Loucy (cell line): ENCODE measurements around the gene ADAMTSL2.

Source experiments
- CTCF ChIP-seq: fragments of 200-600 bp; sonication (generic); conservative IDR thresholded peaks from 2 replicates; pipeline ENCODE4 v1.5.1; 2014; ENCODE audit warnings: mild to moderate bottlenecking, antibody characterized with exemption, low read length
- EZH2phosphoT487 ChIP-seq: fragments of 200-600 bp; IDR thresholded peaks from 2 replicates; pipeline ENCODE4 v1.6.1; 2018; ENCODE audit warnings: antibody characterized with exemption, mild to moderate bottlenecking, moderate library complexity, borderline replicate concordance

- TF ChIP-seq CTCF = no peak
- TF ChIP-seq EZH2phosphoT487 = no peak
These were observed 65.1 kb downstream of the ADAMTSL2 start for GRCh38 chr9:133599470-133600173.
